HL-60 (cell line): ENCODE results near the gene TRIM29.

ENCODE experiments used
- DNase-seq, 2 experiments: peaks; one replicate each; pipeline ENCODE4 v3.0.0-alpha.2; 2010 to 2020; ENCODE audit warnings: low read depth in 1 of 2, low spot score in 1 of 2
- H3K27ac ChIP-seq: fragments of 250-450 bp; sonication (Bioruptor Pico); replicated peaks from 2 replicates; pipeline ENCODE4 v1.5.1; 2020; ENCODE audit warnings: mild to moderate bottlenecking, moderate library complexity
- H3K27me3 ChIP-seq: fragments of 250-450 bp; sonication (Bioruptor Pico); 2 replicates; pipeline ENCODE4 v1.5.1; 2021; ENCODE audit warnings: mild to moderate bottlenecking, moderate library complexity; ENCODE audit not compliant: insufficient read depth, poor library complexity, severe bottlenecking
- H3K4me3 ChIP-seq: replicated peaks from 2 replicates; pipeline ENCODE4 v1.5.1; 2011; ENCODE audit warnings: mild to moderate bottlenecking, control low read depth, low read length; ENCODE audit not compliant: insufficient read depth
- CTCF ChIP-seq: IDR thresholded peaks from one replicate; pipeline ENCODE4 v1.5.1; 2011; ENCODE audit warnings: low read length, control low read depth, inconsistent platforms; ENCODE audit not compliant: insufficient read depth
- GABPA ChIP-seq: IDR thresholded peaks from 2 replicates; pipeline ENCODE4 v1.6.1; 2012; ENCODE audit warnings: low read depth
- POLR2AphosphoS5 ChIP-seq: IDR thresholded peaks from 2 replicates; pipeline ENCODE4 v1.6.1; 2012; ENCODE audit warnings: low read depth
- REST ChIP-seq: IDR thresholded peaks from 2 replicates; pipeline ENCODE4 v1.6.1; 2012; ENCODE audit warnings: low read depth; ENCODE audit not compliant: insufficient replicate concordance
- SPI1 ChIP-seq: IDR thresholded peaks from 2 replicates; pipeline ENCODE4 v1.6.1; 2012; ENCODE audit warnings: low read depth, mild to moderate bottlenecking, borderline replicate concordance

The TRIM29 gene

GRCh38 chr11:120126620-120127019, 11.3 kb downstream of the TRIM29 start:
- H3K4me3 ChIP-seq = no peak overlapping the region
- H3K27ac ChIP-seq = no peak overlapping the region
- TF ChIP-seq POLR2AphosphoS5 (no peak), SPI1 (no peak), REST (no peak), CTCF (no peak), GABPA (no peak)
- H3K27me3 ChIP-seq = no peaks in the 10 kb centered on the region
- no peak for DNase-seq

GRCh38 chr11:120125509-120125908, 12.4 kb downstream of the TRIM29 start:
- TF ChIP-seq SPI1 (no peak), POLR2AphosphoS5 (no peak), CTCF (no peak), GABPA (no peak), REST (no peak)
- Histone ChIP-seq H3K27me3 (no peaks in the 10 kb centered on the region), H3K27ac (no peak overlapping the region), H3K4me3 (no peak overlapping the region)
- DNase-seq = no peak

- Histone ChIP-seq H3K4me3 (no peak overlapping the region), H3K27me3 (no peaks in the 10 kb centered on the region), H3K27ac (no peak overlapping the region)
- TF ChIP-seq SPI1 = no peak
- DNase-seq = no peak
Measured at GRCh38 chr11:120125024-120125423, 12.9 kb downstream of the TRIM29 start.

- Histone ChIP-seq H3K4me3 (no peak overlapping the region), H3K27ac (no peak overlapping the region), H3K27me3 (no peaks in the 10 kb centered on the region)
- no peak for DNase-seq
- no peak for TF ChIP-seq POLR2AphosphoS5
- TF ChIP-seq REST = no peak
- TF ChIP-seq GABPA = no peak
- TF ChIP-seq CTCF = no peak
- no peak for TF ChIP-seq SPI1
Measured at GRCh38 chr11:120124355-120124754, 13.6 kb downstream of the TRIM29 start.
